Fibroblast of skin of abdomen (primary cell): Measurements from ENCODE around the gene PPFIBP1.
"Not testable (repeated sequence)": the region's sequence is repeated elsewhere in the genome, so short reads cannot be mapped to it uniquely, and the experiment has no call there.

ENCODE experiments used
- DNase-seq: peaks from one replicate; pipeline ENCODE4 v3.0.0-alpha.2; 2013

PPFIBP1 gene

DNA sequence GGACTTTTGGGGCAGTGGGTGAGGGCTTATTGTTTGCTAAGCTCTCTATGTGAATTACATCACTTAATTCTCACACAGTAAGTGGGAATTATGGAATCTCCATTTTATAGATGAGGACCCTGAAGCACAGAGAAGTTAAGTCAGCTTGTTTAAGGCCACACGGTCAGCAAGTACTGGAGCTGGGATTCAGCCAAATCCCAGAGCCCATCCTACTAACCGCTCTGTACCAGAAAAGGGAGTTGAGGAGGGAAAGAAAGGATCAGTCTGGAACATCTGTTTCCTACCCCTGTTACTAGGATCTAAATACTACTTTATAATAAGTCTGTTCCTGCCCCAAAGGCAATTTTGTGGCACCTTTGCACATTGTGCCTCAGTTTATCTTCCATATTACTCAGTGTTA, 42.6 kb downstream of the PPFIBP1 start:
- DNase-seq = no peak

DNA sequence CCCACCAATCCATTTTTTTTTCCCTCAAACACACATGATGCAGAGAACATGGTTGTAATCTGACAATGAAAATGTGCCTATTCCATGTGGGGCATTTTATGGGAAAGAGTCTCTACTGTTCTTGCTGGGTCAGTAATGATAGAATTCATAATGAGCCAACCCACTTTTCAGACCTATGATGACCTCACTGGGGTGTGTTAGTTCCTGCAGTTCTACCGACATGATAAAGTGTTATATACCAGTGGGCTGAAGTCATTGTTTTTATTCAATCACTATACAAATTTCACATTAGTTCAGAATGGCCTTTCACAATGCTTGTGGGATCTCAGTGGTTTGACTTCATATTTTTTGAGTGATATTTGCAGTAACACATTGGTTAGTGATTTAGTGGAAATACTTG, 47.5 kb downstream of the PPFIBP1 start:
- peak; percentile 88 for DNase-seq

DNA sequence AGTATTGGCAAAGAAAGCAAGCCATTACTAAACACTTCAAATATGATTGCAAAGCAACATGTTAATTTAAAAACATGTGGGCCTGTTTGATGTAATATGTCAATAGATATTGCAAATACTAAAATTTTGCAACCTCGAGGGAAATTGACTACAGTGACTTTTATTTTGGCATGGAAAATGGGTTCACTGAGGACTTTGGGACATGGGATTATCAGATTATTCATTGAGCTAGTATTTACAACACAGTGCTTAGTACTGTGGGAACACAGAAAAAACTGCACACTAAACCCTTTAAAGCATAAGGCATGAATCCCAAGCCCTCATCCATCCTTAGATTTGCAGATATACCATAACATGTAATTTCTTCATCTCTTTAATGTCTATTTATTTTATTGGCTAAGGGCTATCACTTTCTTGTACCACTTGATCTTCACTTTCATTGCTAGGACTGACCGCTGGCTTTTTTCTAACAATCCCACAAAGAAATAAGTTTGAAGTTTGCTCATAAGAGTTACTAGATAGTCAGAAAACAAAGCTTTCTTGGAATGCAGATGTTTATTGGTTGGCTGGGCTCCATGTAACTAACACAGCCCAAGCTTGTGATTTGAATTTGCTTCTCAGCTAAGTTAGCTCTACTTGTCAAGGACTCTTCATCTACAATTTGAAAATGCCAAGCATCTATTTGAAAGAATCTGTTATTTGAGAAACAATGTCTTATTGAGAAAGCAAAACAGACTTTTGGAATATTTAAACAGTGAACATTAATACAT, 48.7 kb downstream of the PPFIBP1 start:
- DNase-seq = no peak

DNA sequence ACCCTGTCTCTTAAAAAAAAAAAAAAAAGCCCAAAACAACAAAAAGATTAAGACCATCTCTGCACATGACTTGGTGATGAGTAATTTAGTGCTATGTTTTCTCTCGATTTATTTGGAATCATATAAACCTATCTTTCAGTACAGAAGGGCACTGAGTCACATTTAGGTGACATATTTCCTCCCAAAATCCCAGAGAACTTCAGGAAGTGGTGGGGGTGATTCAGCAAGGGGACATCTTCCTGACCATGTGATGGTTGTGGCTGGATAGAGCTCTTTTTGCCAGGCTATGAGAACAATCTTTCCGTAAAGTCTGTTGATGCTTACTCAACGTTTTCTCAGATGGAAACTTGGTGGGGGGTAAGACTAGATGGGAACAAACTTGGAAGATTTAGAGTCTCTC, 50.0 kb downstream of the PPFIBP1 start:
- peak; percentile 94 for DNase-seq

DNA sequence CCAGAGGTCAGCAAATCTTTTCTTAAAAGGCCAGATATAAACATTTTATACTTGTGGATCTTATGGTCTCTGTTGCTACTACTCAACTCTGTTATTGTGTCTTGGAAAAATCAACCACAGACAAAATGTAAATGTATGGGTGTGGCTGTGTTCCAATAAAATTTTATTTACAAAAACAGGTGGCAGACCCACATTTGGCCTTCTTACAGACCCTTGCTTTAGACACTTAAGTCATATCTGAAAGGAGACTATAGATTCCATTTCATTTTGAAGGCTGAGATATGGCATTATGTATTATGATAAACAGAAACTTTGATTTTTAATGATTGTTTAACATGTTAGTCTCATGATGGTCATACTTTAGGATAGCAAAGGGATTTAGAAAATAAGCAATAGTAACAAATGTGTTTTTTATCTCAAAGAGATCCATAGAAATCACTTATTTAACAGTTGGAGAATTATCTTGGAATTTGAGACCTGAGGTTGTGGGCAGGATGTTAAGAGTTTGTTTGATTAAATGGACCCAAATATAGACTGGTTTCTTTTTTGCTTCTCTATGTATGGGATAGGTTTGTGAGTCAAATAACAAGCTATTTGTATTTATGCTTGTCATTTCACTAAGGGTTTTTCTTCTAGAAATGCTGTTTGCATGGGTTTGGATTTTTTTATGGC, 51.2 kb downstream of the PPFIBP1 start:
- no peak for DNase-seq

DNA sequence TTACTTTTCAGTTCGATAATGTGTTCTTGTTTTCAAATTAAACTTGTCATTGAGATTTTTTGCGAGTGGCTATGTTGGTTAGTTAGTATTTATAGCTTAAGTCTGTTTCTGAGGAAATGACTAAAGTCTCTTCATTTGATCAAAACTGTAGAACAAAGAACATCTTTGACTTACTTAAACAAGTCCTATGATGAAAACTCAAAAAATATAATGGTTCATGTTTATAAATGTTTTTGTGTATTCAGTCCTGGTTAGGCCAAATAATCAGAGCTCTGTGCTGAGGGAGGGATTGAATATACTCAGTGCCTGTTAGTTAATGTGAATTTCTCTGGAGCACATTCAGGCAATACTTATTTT, 51.7 kb downstream of the PPFIBP1 start:
- no peak for DNase-seq

DNA sequence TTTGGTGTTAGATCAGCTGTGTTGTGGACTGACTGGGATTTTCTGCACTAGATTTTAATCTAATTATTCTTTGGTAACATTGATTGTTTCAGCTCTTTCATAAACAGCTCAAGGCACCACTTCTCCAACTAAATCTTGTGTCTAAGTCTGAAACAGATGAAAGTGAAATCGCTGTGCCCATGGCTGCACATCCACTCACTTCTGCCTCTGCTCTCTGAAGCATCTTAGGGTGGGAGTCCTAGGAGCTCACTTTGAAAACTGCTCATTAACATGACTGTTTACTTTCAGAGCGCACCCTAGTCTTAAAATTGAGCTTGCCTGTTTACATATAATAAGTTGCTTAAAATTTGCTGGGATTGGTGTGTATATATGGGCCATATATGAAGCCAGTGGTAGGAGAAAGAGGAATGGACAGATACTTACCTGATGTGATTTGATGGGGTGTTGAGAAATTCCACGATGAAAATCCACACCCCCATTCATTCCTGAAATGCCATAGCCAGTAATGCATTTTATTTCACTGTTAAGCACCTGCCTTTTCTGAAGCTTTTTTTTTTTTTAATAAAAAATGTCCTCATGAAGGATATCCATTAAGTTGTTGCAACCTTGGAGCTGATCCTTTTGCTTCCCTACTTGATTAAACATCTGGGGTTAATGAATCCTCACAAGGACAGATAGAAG, 52.8 kb downstream of the PPFIBP1 start:
- DNase-seq = no peak

DNA sequence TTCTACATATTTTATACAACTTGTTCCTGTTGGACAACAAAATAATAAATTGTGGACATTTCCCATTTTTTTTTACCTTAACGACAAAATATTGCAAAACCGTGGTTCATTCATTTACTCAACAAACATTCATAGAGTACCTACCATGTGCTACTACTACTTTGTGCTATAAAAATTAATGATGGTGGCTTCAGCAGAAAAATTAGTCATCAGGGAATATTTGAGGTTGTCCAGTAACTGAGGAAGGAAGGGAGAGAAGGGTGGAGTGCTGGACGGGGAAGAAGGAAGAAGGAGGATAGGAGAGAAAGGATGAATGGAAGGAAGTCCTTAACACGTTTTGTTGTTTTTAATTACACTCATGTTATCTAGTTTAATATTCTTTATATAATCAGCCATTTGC, 53.7 kb downstream of the PPFIBP1 start:
- DNase-seq = no peak

DNA sequence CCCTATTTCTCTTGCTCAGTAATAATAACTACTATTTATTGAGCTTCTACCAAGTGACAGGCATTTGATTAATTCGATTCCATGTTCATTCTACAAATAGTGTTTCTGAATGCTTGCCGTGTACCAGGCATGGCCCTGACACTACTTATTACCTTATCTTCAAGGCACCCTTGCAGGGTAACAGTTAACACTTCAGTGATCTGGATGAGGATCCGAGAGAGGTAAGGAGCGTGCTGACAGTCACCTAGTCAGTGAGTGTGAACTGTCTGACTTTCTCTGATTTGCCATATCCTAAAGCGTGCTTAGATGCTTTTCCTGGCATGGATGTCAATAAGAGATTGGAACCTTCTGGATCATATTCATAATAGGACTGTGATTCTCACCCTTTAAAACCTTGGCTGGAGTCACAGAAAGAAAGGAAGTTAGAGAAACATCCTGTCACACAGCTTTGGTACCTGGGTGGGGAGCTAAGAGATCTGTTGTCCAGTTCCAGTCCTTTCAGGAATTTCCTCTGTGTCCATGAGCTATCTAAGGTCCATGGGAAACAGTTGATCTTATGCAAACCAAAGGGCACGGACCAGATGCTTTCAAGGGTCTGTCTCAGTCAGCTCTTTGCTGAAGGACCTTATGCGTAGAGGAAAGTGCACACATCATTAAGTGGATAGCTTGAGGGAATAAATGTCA, 54.8 kb downstream of the PPFIBP1 start:
- no peak for DNase-seq

DNA sequence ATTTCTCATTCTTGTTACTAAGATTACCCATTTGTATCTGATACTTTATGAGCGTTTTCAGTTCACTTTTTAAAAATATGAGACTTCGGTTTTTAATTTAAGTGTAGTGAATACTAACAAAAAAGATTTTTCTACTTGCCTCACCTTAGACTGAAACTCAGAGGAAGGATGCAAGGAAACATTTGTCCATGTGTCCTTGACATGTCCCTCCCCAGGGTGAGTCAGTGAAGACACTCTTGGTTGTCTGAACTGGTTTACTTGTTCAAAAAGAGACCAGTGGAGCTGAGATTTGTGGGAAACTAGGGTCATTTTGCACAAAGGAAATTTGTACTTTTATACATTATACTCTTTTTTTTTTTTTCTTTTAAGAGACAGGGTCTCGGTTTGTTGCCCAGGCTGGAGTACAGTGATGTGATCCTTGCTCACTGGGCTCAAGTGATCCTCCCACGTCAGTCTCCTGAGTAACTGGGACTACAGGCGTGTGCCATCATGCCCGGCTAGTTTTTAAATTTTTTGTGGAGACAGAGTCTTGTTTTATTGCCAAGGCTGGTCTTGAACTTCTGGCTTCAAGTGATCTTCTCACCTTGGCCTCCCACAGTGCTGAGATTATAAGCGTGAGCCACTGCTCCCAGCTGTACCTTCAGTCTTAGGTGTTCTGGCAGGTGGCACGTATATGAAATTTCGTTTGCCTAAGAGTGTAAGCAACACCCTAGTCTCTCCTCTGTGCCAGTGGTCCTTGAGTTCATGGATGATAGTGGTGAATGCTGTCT, 56.7 kb downstream of the PPFIBP1 start:
- DNase-seq = no peak

DNA sequence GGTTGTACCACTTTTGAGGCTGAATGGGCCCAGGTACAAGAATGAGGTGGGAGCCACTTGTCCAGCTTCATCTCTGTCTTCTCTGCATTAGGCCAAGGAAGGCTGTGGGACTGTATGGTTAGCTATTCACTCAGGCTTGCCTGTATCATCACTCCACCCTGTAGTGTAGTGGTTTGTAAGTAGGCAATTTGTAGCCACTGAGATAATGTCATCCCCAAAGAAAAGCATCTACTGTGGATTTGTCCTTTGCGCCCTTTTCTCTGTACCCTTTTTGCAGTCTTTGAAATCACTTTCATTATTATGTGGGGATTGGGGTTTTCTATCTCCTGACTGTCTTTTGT, 57.3 kb downstream of the PPFIBP1 start:
- not testable (repeated sequence) for DNase-seq

DNA sequence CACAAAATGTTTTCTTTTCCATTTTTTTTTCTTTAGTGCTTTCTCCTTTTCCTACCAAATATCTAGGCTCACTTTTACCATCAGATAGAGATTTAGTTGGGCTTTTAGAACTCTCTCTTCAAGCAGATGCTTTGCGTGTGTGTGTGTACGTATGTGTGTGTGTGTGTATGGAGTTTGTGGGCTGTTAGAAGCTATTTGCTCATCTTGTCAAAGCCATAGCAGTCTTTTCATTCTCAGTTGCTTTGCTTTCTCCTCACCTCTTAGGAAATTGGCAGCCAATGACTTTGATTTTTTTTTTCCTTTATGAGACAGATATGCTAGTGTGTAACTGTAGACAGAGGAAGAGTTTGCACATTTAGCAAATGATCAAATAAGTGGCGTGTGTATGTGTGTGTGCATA, 57.8 kb downstream of the PPFIBP1 start:
- not testable (repeated sequence) for DNase-seq

DNA sequence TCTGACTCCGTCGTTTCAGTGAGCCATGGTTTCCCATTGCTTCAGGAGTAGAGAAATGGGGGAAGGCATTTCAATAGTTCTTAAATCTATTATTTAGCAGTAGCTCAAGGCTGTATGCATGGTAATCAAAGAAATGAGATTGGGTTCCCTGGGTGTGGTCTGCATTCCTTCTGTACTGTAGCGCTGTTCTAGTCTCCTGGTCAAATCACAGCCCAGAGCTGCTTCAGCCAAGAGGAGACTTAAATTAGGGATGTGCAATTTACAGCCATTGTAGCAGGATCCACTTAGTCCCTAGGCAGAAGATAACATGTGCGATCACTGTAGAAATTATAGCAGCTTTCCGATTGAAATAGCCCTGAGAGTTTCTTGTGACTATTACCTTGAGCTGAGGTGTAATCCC, 58.4 kb downstream of the PPFIBP1 start:
- DNase-seq = not testable (repeated sequence)

DNA sequence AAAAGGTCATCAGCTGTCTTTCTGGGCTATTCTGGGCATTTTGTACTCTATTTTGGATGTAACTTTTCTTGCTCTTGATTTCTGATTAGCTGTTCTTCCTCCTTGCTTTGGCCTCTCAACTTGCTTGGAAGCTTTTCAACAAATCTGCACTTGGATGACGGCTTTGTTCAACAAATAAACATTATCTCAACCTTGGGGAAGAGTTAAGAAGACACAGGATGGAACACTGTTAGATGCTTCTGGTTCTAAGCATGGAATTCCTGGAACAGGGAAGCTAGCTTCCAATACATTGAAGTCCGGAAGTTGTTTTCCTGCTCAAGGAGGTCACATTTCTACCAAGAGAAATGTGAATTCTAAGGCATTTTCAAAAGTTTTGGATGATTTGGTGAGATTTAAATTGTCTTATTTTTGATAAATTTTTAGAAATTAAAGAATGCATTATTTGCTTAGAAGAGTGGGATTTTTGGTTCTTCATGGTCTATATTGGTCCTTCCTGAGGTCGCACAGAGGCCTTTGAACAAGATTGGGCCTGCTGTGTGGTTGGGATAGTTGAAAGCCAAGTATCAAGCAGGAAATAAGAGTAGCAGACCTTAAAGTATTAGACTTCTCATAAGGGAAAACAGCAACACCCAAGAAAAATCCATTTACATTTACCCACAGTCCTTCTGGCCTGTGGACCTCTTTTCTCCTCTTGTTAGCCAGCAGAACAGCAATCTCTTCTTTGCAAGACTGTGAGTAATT, 59.2 kb downstream of the PPFIBP1 start:
- no peak for DNase-seq

DNA sequence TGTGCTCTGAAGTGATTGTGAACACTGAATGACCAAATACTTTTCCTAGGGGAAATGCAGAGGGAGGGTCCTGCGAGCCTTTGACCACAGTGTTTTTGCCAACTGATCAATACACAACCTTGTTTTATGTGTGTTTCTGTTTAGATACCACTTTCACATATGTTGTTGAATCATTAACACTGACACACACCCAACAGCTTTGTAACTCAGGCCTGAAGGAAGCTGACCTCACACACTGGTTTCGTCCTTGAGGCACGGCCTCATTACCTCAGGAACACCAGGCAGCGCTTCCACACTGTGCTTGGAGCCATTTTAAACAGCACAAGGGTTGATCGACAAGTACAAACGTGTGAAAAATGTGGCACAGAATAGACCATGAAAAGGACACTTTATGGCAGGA, 60.0 kb downstream of the PPFIBP1 start:
- no peak for DNase-seq

DNA sequence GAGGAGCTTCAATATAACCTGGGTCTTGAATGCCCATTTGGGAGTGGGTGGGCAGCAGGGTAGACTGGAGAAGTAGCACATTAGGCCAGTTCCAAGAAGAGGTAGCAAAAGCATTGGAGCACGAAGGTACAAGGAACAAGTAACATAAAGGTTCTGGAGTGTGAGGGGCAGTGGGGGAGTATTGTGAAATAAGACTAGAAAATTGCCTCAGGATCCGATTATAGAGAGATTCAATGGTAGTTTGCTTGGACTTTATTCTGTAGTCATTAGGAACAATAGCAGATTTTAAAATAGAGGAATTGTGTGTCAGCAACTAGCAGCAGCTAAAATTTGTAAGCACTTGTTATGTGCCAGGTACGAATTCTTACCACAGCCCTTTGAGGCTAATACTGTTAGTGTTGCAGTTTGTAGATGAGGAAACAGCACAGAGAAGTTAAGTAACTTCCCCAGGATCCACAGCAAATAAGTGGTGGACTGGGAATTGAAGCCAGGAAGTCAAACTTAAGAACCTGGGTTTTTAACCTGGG, 61.8 kb downstream of the PPFIBP1 start:
- DNase-seq = no peak

DNA sequence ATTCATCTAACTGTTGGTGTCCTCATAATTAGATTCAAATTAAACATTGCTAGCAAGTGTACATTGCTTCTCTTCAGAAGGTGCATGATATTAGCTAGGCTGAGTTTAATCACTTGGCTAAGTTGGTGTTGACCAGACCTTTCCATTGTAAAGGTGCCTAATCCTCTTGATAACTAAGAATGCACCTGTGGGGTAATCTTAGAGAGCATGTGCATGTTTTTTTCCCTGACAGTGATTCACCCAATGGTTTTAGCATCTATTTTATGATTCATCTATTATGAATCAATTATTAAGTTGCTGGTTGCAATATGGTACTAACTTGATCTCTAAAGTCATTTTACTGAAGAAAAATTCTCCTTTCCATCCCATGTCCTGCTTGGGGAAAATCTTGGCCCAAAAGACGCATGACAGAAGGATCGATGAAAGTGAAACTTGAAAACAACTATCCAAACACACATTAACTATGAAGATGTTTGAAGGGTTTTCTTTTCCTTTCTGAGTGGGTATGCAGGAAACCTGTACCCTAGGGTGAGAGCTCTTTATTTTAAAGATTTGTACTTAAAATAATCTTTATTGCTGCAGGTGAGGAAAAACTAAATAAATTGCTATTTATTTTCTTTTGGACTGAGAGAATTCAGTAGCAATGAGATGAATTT, 64.2 kb downstream of the PPFIBP1 start:
- DNase-seq = not testable (repeated sequence)

DNA sequence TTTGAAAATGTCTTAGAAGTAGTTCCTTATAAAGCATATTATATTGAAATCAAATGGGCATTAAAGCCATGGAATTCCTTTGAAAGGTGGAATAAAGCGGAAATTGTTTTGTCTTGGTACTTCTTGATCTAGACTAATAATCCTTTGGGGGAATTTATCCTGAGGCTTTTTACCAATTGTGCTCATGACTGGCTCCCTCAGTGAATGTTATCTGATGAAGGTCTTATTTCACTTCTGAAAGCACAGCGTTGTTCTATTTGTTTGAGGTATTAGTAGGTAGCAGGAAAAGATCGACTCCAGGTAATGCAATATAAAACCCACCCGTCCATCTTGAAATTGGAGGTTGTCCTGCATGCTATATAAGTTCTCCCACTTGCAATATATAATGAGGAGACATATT, 64.8 kb downstream of the PPFIBP1 start:
- DNase-seq = no peak

DNA sequence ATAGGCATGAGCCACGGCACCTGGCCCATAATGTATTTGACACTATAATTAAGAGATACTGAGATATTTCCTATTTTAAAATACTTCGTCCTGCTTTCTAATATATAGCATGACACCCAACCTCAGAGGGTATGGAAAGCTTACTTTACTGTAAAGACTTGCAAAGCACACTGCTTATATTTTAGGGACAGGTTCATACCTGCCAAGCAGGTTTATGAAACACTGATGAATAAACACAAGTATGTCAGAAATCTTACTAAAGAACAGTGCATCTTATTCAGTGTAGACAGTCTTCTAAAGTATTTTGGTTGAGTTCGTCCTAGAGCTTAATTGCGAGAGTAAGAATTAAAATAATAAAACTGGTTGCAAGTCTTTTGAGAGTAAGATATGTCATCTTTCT, 65.4 kb downstream of the PPFIBP1 start:
- no peak for DNase-seq

DNA sequence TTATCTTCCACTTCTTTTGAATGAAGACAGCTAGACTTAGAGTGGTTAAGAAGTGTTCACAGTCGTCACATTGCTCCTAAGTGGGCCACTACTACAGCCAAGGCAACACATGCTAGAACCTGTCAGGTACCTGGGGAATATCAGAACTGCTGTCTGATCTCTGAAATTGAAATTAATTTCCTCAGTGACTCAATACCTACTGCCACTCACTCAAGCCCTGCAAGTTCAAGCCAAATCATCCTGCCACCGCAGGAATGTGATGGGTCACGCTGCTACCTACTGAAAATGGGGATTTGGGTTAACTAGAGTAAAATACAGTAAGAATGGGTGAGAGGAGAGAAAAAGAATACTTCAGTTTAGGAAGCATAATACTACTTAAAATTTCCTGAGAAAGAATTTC, 67.7 kb downstream of the PPFIBP1 start:
- DNase-seq = not testable (repeated sequence)

DNA sequence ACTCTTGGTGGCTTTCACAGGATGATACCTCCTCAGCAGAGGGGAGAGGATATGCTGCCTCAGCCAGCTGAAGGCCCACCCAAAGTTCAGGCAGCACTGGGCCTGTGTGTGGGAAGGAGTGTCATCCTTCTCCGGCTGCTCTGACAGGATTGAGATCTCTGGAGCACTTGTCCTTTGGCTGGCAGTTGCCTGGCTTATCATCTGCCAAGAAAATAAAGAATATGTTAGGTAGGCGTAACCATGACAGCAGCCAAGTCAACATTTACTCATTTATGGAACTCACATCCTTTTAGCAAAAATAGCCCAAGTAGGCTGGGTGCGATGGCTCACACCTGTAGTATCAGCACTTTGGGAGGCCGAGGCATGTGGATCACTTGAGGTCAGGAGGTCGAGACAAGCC, 68.5 kb downstream of the PPFIBP1 start:
- DNase-seq = peak; percentile 41
